ENCODE data around the gene CHST2. TPM values are rescaled to one million over a fixed set of nuclear protein-coding genes. Genes with fewer than 3 reads are reported as not detected.
A peak's percentile ranks its signal among the peaks of the same experiment; 100 is the strongest.

Gene CHST2
- total and polyA plus RNA-seq, 5 experiments from 2014 or later, result 4.2 to 11.4 (median 5.2) TPM

DNA sequence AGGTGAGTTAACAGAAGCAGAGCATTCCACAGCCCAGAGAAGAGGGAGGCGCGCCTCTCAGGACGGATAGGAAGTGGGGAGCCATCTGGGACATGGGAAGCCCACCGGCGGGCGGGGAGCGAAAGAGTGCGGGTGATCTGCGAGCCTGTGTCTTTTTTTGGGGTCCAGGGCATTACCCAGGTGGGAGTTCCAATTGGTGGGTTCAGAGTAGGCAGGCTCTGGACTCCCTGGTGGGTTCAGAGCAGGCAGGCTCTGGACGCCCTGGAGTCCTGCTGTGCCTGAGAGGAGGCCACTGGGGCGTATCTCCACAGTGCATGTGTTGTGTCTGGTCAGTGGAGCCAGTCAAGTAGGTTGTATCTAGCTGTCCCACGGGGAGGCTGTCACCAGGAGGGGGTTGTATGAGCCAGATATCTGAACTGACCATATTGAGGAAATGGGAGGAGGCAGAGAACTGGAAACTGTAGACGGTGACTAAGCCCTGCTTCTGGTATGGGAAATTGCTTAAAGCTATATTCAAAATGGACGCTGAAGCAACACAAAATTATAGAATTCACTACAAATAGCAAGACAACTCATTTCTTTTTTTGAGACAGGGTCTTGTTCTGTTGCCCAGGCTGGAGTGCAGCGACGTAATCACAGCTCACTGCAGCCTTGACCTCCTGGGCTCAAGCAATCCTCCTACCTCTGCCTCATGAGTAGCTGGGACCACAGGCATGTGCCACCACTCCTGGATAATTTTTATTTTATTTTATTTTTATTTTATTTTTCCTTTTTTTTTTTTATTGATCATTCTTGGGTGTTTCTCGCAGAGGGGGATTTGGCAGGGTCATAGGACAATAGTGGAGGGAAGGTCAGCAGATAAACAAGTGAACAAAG lies 34.5 kb upstream of the CHST2 start:
- DNase-seq, result no peak
- POLR2A ChIA-PET, result no interaction called here

DNA sequence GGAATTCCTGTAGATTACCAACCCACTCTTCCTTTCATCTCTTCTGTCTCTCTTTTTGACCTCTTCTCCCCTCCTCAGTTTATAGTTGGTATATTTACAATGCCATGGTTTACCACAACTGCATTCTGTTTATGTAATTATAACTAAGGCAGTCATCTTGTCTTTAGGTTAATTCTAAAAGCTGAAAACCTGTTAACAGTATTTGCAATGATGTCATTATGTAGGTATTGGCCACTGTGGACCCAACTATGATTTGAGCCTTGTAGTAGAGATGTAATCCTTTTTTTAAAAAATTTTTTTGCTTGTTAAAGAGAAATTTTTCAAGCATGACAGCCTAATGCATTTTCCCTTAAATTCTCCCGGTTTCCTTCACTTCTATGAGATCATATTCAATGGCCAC lies 30.7 kb upstream of the CHST2 start:
- POLR2A ChIA-PET, result no interaction called here
- DNase-seq (no peak), ATAC-seq (no peak)
- Mint-ChIP-seq H3K4me1 (peaks cover 0 to 6% (median 2%) of the 10 kb centered on the region in 4 donors), H3K9me3 (peaks cover 0 to 6% (median 0%) of the 10 kb centered on the region in 9 donors), H3K27ac (no peak overlapping the region), H3K36me3 (peaks cover 0 to 1% (median 0%) of the 10 kb centered on the region in 3 donors), H3K27me3 (peaks cover 0 to 8% (median 0%) of the 10 kb centered on the region in 5 donors), H3K4me3 (no peak overlapping the region)

More for the DNA sequence above, 34.5 kb upstream of the CHST2 start:
- peaks cover 0 to 6% (median 0%) of the 10 kb centered on the region in 9 donors for H3K9me3 Mint-ChIP-seq
- peaks cover 0 to 1% (median 0%) of the 10 kb centered on the region in 3 donors for H3K36me3 Mint-ChIP-seq
- peaks cover 0 to 13% (median 1%) of the 10 kb centered on the region in 4 donors for H3K4me1 Mint-ChIP-seq
- H3K4me3 Mint-ChIP-seq, result no peak overlapping the region
- peak overlapping the region in 1 of 10 donors; percentile 4 for H3K27ac Mint-ChIP-seq
- no peak for ATAC-seq
- peaks cover 0 to 8% (median 0%) of the 10 kb centered on the region in 5 donors for H3K27me3 Mint-ChIP-seq

DNA sequence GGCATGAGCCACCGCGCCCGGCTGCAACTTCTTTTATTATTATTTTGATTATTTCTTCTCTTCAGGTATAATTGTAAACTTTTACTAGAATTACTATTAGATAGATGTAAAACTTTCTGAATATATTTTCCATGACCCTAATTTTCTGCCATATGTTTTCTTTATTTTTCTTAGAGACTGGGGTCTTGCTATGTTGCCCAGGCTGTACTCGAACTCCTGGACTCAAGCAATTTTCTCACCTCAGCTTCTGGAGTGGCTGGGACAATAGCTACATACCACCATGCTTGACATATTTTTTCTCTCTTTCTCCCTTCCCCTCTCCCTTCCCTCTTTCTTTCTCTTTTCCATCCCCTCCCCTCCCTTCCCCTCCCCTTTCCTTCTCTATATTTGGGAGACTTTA lies 29.6 kb upstream of the CHST2 start:
- Mint-ChIP-seq H3K9me3 (peaks cover 0 to 6% (median 0%) of the 10 kb centered on the region in 9 donors), H3K4me3 (no peak overlapping the region), H3K36me3 (peaks cover 0 to 1% (median 0%) of the 10 kb centered on the region in 3 donors), H3K4me1 (peaks cover 0 to 3% (median under 1%) of the 10 kb centered on the region in 4 donors), H3K27ac (peak overlapping the region in 1 of 10 donors; percentile 77), H3K27me3 (peaks cover 0 to 1% (median 0%) of the 10 kb centered on the region in 5 donors)
- ATAC-seq (no peak), DNase-seq (no peak)
- POLR2A ChIA-PET, result no interaction called here

DNA sequence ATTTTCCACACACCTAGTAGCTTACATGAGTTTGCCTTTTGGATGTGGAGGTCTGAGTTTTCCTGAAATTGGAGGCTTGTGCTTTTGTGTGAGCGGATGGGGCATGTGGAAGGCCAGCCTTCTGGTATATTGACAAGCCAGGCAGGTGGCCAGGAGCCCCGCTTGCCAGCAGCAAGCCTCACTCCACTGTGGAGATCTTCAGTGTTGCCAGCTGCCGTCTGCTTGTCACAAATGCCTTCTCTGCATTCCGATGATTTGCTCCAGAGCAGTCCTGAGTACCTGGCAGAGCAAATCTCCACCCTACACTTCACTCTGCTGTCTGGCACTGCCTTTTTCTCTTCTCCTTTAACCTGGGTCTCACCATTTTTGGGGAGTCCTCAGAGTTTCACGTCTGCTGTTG lies 29.1 kb upstream of the CHST2 start:
- Mint-ChIP-seq H3K9me3 (peaks cover 0 to 6% (median 0%) of the 10 kb centered on the region in 9 donors), H3K27ac (peak overlapping the region in 1 of 10 donors; percentile 77), H3K27me3 (no peaks in the 10 kb centered on the region), H3K36me3 (peaks cover 0 to 1% (median 0%) of the 10 kb centered on the region in 3 donors), H3K4me1 (peaks cover 0 to 3% (median 0%) of the 10 kb centered on the region in 4 donors), H3K4me3 (no peak overlapping the region)
- ATAC-seq (no peak), DNase-seq (no peak)
- POLR2A ChIA-PET, result no interaction called here

DNA sequence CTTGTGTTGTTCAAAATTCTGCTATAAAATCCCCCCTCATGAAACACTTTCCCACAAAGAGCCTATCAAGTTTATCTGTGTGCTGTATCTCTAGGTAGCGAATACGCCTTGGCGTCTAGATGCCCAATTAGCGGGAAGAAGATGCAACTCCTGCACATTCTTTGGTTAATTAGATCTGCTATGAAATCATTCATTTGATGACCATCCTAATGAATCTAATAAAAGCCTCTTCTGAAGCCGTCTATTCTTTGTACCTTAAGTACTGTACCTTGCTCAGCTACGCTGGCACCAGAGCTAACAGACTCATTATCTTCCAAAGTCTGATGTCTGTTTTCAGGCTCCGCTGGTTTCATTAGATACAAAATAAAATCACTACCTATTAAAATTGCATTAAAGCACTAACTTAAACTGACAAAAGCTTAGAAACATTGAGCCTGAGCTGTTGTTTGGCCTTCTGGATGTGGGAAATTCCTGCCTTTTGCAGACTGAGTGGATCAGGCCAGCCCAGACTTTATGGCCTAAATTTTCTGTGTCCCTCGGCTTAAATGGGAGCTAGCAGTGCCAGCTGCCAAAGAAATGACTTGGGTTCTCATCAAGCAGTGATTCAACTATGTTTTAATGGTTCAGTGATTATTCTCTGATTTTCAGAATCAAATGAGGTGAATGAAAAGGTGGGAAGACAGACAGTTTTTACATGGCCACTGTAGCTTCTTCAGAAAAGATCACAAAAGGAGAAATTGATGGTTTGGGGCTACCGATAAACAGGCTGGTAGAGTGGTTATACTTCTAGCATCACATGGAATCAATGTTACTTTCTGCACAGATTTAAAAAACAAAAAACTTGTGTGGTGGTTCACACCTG lies 28.4 kb upstream of the CHST2 start:
- peaks cover 0 to 1% (median 0%) of the 10 kb centered on the region in 3 donors for H3K36me3 Mint-ChIP-seq
- H3K27me3 Mint-ChIP-seq, result no peaks in the 10 kb centered on the region
- H3K27ac Mint-ChIP-seq, result no peak overlapping the region
- H3K4me3 Mint-ChIP-seq, result no peak overlapping the region
- H3K4me1 Mint-ChIP-seq, result peaks cover 0 to 3% (median 0%) of the 10 kb centered on the region in 4 donors
- POLR2A ChIA-PET, result no interaction called here
- H3K9me3 Mint-ChIP-seq, result peaks cover 0 to 6% (median 0%) of the 10 kb centered on the region in 9 donors
- DNase-seq (no peak), ATAC-seq (no peak)

DNA sequence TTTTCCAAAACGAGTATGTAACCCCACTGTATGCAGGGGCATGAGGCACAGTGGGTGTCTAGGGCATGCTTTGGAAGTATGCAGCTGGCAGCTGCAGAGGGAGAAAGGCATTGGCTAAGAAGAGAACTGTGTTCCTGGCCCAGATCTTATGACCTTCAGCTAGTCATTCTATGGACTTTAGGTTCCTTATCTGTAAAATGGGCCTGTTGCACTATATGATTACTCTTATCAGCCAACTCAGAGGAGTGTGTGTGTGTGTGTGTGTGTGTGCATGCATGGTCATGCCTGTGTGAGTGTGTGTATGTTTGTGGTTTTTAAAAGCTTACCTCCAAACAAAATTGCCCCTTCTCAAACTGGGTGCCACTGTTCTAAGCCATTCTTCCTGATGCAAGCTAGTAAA lies 27.4 kb upstream of the CHST2 start:
- Mint-ChIP-seq H3K27me3 (no peaks in the 10 kb centered on the region), H3K4me3 (no peak overlapping the region), H3K4me1 (peaks cover 0 to 3% (median 0%) of the 10 kb centered on the region in 4 donors), H3K27ac (no peak overlapping the region), H3K9me3 (peaks cover 0 to 6% (median 2%) of the 10 kb centered on the region in 9 donors), H3K36me3 (peaks cover 0 to 3% (median 1%) of the 10 kb centered on the region in 3 donors)
- no peak for ATAC-seq
- DNase-seq, result no peak
- POLR2A ChIA-PET, result no interaction called here

DNA sequence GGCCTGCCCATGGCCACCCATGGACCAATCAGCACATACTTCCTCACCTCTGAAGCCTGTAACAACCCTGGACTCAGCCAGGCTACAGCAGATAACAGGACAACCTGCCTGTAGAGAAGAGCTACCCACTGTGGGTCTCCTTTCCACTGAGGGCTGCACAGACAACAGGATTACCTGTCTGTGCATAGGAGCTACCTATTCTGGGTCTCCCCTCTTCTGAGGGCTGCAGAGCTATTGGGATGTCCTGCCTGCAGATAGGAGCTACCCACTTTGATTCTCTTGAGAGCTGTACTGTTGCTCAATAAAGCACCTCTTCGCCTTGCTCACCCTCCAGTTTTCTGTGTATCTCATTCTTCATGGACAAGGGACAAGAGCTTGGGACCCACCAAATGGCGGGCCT lies 23.8 kb upstream of the CHST2 start:
- Mint-ChIP-seq H3K4me1 (no peaks in the 10 kb centered on the region), H3K4me3 (no peak overlapping the region), H3K27ac (no peak overlapping the region), H3K9me3 (peaks cover 0 to 5% (median 0%) of the 10 kb centered on the region in 9 donors), H3K36me3 (peaks cover 0 to 4% (median 0%) of the 10 kb centered on the region in 3 donors), H3K27me3 (peaks cover 0 to 4% (median 0%) of the 10 kb centered on the region in 5 donors)
- ATAC-seq, result no peak
- no peak for DNase-seq
- POLR2A ChIA-PET, result no interaction called here

DNA sequence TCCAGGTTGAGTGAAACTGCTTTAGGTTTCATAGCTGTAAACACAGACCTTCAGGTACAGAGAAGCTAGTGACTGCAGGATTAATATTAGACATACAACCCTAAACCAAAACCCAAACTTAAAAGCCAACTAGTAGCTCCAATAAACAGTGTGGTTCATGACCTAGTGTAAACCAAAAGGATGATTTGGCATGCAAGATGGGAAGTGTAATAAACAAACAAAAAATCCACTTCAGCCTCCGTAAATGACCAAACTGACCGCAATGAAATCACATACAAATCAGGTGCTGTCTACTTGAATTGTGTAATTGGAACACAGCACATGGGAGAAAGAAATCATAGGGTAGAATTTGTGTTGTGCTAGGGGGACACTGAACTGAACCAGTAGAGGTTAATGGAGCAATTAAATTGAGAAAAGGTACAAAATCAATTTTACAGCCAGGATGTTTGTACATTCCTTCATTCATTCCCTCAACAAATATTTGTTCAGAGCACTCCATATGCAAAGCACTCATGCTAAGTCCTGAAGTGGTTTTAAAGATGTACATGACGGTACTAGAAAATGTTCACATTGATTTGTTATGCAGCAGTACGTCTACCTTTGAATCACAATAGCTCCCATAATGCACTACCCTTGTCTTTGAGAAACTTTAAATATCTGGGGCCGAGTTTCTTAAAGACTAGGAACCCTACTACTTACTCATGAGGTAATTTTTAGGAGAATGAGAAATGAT lies 21.4 kb upstream of the CHST2 start:
- Mint-ChIP-seq H3K27me3 (peaks cover 0 to 8% (median 4%) of the 10 kb centered on the region in 5 donors), H3K4me3 (no peak overlapping the region), H3K27ac (no peak overlapping the region), H3K9me3 (peaks cover 0 to 5% (median 0%) of the 10 kb centered on the region in 9 donors), H3K36me3 (peaks cover 0 to 4% (median 0%) of the 10 kb centered on the region in 3 donors), H3K4me1 (no peaks in the 10 kb centered on the region)
- no peak for ATAC-seq
- POLR2A ChIA-PET, result no interaction called here
- no peak for DNase-seq

DNA sequence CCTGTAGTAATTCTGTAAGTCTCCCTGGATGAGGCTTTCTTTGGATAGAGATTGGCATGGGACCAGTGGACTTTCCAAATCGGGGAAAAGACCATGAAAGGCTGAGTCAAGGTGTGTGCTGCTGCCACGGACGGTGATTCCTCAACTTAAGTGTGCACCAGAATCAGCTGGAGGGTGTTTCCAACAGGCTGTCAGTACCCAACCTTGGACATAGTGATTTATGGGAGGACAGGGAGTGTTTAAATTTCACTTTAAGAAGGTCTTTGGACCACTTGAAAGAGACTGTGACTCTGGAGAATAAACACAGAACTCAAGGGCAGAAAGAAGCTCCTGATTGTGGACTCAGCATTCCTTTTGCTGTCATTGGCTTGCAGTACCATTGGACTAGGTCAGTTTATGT lies 20.4 kb upstream of the CHST2 start:
- POLR2A ChIA-PET, result no interaction called here
- ATAC-seq, result no peak
- no peaks in the 10 kb centered on the region for H3K4me1 Mint-ChIP-seq

DNA sequence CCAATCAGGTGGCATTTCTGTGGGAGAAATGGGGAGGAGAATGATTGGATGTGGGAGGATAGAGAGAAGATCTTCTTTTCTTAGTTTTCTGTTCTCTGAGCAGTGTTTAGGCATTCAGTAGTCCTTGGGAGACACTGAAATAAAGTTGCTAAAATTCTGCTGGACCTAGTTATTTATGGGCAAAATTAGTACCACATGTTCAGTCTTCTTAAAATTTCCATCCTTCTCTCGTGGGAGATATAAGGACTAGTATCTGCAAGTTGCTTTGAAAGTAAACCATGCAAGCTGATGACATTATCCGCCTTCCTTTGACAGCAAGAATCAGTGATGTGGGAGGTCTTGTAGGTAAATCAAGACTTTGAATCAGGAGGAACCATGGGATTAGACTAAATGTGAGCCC lies 19.9 kb upstream of the CHST2 start:
- Mint-ChIP-seq H3K4me3 (no peak overlapping the region), H3K27ac (no peak overlapping the region), H3K9me3 (peaks cover 0 to 11% (median 6%) of the 10 kb centered on the region in 9 donors), H3K27me3 (peaks cover 0 to 10% (median 4%) of the 10 kb centered on the region in 5 donors), H3K4me1 (no peaks in the 10 kb centered on the region), H3K36me3 (peaks cover 0 to 7% (median 4%) of the 10 kb centered on the region in 3 donors)
- DNase-seq, result no peak
- ATAC-seq, result no peak
- POLR2A ChIA-PET, result no interaction called here

More for the DNA sequence above, 20.4 kb upstream of the CHST2 start:
- no peak for DNase-seq
- peaks cover 0 to 4% (median 0%) of the 10 kb centered on the region in 3 donors for H3K36me3 Mint-ChIP-seq
- H3K27me3 Mint-ChIP-seq, result peaks cover 0 to 10% (median 4%) of the 10 kb centered on the region in 5 donors
- H3K27ac Mint-ChIP-seq, result no peak overlapping the region
- H3K9me3 Mint-ChIP-seq, result peaks cover 0 to 7% (median 2%) of the 10 kb centered on the region in 9 donors
- no peak overlapping the region for H3K4me3 Mint-ChIP-seq

DNA sequence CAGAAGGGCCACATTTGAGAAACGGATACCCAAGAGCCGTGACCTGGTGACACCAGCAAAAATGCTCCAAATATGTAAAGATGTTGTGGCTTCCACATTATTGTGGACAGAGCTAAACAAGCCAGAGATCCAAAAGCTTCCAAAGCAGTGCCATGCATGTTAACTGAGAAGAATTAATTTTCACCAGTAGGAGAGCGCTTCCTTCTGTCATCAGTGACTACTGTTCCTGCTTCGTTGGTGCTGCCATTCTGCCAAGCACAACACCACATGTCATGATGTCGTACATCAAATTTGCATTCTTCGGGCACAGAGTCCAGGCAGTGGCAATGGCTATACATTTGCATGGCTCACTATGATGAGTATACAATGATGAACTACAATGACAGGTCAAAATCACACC lies 19.1 kb upstream of the CHST2 start:
- Mint-ChIP-seq H3K27ac (no peak overlapping the region), H3K4me1 (no peaks in the 10 kb centered on the region), H3K27me3 (peaks cover 0 to 10% (median 4%) of the 10 kb centered on the region in 5 donors), H3K36me3 (peaks cover 0 to 12% (median 10%) of the 10 kb centered on the region in 3 donors), H3K4me3 (no peak overlapping the region), H3K9me3 (peaks cover 0 to 18% (median 12%) of the 10 kb centered on the region in 9 donors)
- ATAC-seq, result no peak
- DNase-seq, result no peak
- POLR2A ChIA-PET, result no interaction called here

DNA sequence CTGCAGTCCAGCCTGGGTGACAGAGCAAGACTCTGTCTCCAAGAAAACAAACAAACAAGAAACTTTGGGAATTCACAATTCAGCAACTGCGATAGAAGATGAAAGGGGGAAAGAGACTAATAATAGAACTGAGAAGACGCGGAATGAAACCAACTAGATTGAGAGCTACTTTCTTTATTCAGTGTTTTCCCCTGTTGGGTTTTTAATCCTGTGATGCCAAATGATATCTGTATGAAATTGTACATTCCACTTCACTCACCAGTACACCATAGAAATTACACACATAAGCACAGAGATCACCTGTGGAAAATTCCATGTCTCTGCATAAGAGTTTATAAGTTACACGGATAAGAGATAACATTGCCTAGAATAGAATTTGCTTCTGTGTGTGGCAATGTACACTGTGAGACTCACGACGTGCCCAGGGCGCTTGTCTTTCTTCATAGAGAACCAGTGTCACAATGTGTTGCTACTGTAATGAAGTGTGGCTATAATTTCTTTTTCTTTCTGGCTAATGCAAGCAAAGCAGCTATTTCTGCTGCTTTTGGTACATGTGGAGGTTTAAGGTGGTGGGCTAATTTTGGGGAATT lies 17.7 kb upstream of the CHST2 start:
- Mint-ChIP-seq H3K27me3 (peaks cover 0 to 10% (median 5%) of the 10 kb centered on the region in 5 donors), H3K4me1 (no peaks in the 10 kb centered on the region), H3K9me3 (peaks cover 8 to 29% (median 17%) of the 10 kb centered on the region in 9 donors), H3K36me3 (peaks cover 0 to 22% (median 20%) of the 10 kb centered on the region in 3 donors), H3K27ac (no peak overlapping the region), H3K4me3 (no peak overlapping the region)
- POLR2A ChIA-PET, result no interaction called here
- DNase-seq, result no peak
- ATAC-seq, result no peak
